ENCODE results near the gene CAMTA1.

CAMTA1 gene

GRCh38 chr1:6761196-6761737 is 24.0 kb upstream of the CAMTA1 start:
- no peak overlapping the region for H3K9ac ChIP-seq (ENCODE audit: low read depth, low read length)
- no peaks in the 10 kb centered on the region for H3K27me3 ChIP-seq (ENCODE audit: control insufficient read depth, insufficient read depth, low read length)
- no peaks in the 10 kb centered on the region for H3K36me3 ChIP-seq (ENCODE audit: control insufficient read depth, insufficient read depth, low read length)
- no peak overlapping the region for H3K4me3 ChIP-seq (ENCODE audit: low read depth, low read length)
- H3K4me1 ChIP-seq (ENCODE audit: control insufficient read depth, insufficient read depth, low read length), result no peaks in the 10 kb centered on the region
- no peaks in the 10 kb centered on the region for H3K9me3 ChIP-seq (ENCODE audit: control insufficient read depth, insufficient read depth, low read length)
- no peak overlapping the region for H3K27ac ChIP-seq (ENCODE audit: low read depth, low read length)

- no peak overlapping the region for H3K27ac ChIP-seq (ENCODE audit: low read depth, low read length)
- H3K4me3 ChIP-seq (ENCODE audit: low read depth, low read length), result no peak overlapping the region
- no peak overlapping the region for H3K9ac ChIP-seq (ENCODE audit: low read depth, low read length)
- no peaks in the 10 kb centered on the region for H3K9me3 ChIP-seq (ENCODE audit: control insufficient read depth, insufficient read depth, low read length)
- no peaks in the 10 kb centered on the region for H3K4me1 ChIP-seq (ENCODE audit: control insufficient read depth, insufficient read depth, low read length)
- H3K36me3 ChIP-seq (ENCODE audit: control insufficient read depth, insufficient read depth, low read length), result no peaks in the 10 kb centered on the region
- no peaks in the 10 kb centered on the region for H3K27me3 ChIP-seq (ENCODE audit: control insufficient read depth, insufficient read depth, low read length)
Observed at GRCh38 chr1:6762060-6762459, 23.2 kb upstream of the CAMTA1 start.

- Histone ChIP-seq H3K4me3 (ENCODE audit: low read depth, low read length) (no peak overlapping the region), H3K4me1 (ENCODE audit: control insufficient read depth, insufficient read depth, low read length) (peaks cover 22% of the 10 kb centered on the region), H3K27ac (ENCODE audit: low read depth, low read length) (no peak overlapping the region), H3K9me3 (ENCODE audit: control insufficient read depth, insufficient read depth, low read length) (no peaks in the 10 kb centered on the region), H3K27me3 (ENCODE audit: control insufficient read depth, insufficient read depth, low read length) (no peaks in the 10 kb centered on the region), H3K36me3 (ENCODE audit: control insufficient read depth, insufficient read depth, low read length) (no peaks in the 10 kb centered on the region), H3K9ac (ENCODE audit: low read depth, low read length) (no peak overlapping the region)
Observed at GRCh38 chr1:6770751-6771440, 14.4 kb upstream of the CAMTA1 start.

- H3K4me3 ChIP-seq (ENCODE audit: low read depth, low read length), result no peak overlapping the region
- H3K4me1 ChIP-seq (ENCODE audit: control insufficient read depth, insufficient read depth, low read length), result peaks cover 22% of the 10 kb centered on the region
- H3K9ac ChIP-seq (ENCODE audit: low read depth, low read length), result no peak overlapping the region
- H3K9me3 ChIP-seq (ENCODE audit: control insufficient read depth, insufficient read depth, low read length), result no peaks in the 10 kb centered on the region
- H3K27ac ChIP-seq (ENCODE audit: low read depth, low read length), result no peak overlapping the region
- H3K27me3 ChIP-seq (ENCODE audit: control insufficient read depth, insufficient read depth, low read length), result no peaks in the 10 kb centered on the region
- H3K36me3 ChIP-seq (ENCODE audit: control insufficient read depth, insufficient read depth, low read length), result no peaks in the 10 kb centered on the region
Observed at GRCh38 chr1:6771441-6771769, 13.8 kb upstream of the CAMTA1 start.

- Histone ChIP-seq H3K9me3 (ENCODE audit: control insufficient read depth, insufficient read depth, low read length) (no peaks in the 10 kb centered on the region), H3K27me3 (ENCODE audit: control insufficient read depth, insufficient read depth, low read length) (no peaks in the 10 kb centered on the region), H3K36me3 (ENCODE audit: control insufficient read depth, insufficient read depth, low read length) (no peaks in the 10 kb centered on the region), H3K27ac (ENCODE audit: low read depth, low read length) (no peak overlapping the region), H3K4me1 (ENCODE audit: control insufficient read depth, insufficient read depth, low read length) (peaks cover 22% of the 10 kb centered on the region), H3K4me3 (ENCODE audit: low read depth, low read length) (no peak overlapping the region), H3K9ac (ENCODE audit: low read depth, low read length) (no peak overlapping the region)
Observed at GRCh38 chr1:6774381-6774780, 10.9 kb upstream of the CAMTA1 start.

GRCh38 chr1:6775261-6776043 is 9.8 kb upstream of the CAMTA1 start:
- Histone ChIP-seq H3K4me3 (ENCODE audit: low read depth, low read length) (no peak overlapping the region), H3K27ac (ENCODE audit: low read depth, low read length) (no peak overlapping the region), H3K4me1 (ENCODE audit: control insufficient read depth, insufficient read depth, low read length) (peaks cover 21% of the 10 kb centered on the region), H3K9ac (ENCODE audit: low read depth, low read length) (no peak overlapping the region), H3K36me3 (ENCODE audit: control insufficient read depth, insufficient read depth, low read length) (no peaks in the 10 kb centered on the region), H3K9me3 (ENCODE audit: control insufficient read depth, insufficient read depth, low read length) (no peaks in the 10 kb centered on the region), H3K27me3 (ENCODE audit: control insufficient read depth, insufficient read depth, low read length) (no peaks in the 10 kb centered on the region)

GRCh38 chr1:6776389-6776788 is 8.9 kb upstream of the CAMTA1 start:
- Histone ChIP-seq H3K9ac (ENCODE audit: low read depth, low read length) (no peak overlapping the region), H3K4me1 (ENCODE audit: control insufficient read depth, insufficient read depth, low read length) (peaks cover 11% of the 10 kb centered on the region), H3K27ac (ENCODE audit: low read depth, low read length) (no peak overlapping the region), H3K27me3 (ENCODE audit: control insufficient read depth, insufficient read depth, low read length) (no peaks in the 10 kb centered on the region), H3K4me3 (ENCODE audit: low read depth, low read length) (no peak overlapping the region), H3K36me3 (ENCODE audit: control insufficient read depth, insufficient read depth, low read length) (no peaks in the 10 kb centered on the region), H3K9me3 (ENCODE audit: control insufficient read depth, insufficient read depth, low read length) (no peaks in the 10 kb centered on the region)

- Histone ChIP-seq H3K4me3 (ENCODE audit: low read depth, low read length) (no peak overlapping the region), H3K9ac (ENCODE audit: low read depth, low read length) (no peak overlapping the region), H3K27me3 (ENCODE audit: control insufficient read depth, insufficient read depth, low read length) (no peaks in the 10 kb centered on the region), H3K36me3 (ENCODE audit: control insufficient read depth, insufficient read depth, low read length) (no peaks in the 10 kb centered on the region), H3K4me1 (ENCODE audit: control insufficient read depth, insufficient read depth, low read length) (peaks cover 7% of the 10 kb centered on the region), H3K9me3 (ENCODE audit: control insufficient read depth, insufficient read depth, low read length) (no peaks in the 10 kb centered on the region), H3K27ac (ENCODE audit: low read depth, low read length) (no peak overlapping the region)
Observed at GRCh38 chr1:6776895-6777294, 8.4 kb upstream of the CAMTA1 start.

GRCh38 chr1:6777813-6778212 is 7.4 kb upstream of the CAMTA1 start:
- Histone ChIP-seq H3K27ac (ENCODE audit: low read depth, low read length) (no peak overlapping the region), H3K4me1 (ENCODE audit: control insufficient read depth, insufficient read depth, low read length) (no peaks in the 10 kb centered on the region), H3K4me3 (ENCODE audit: low read depth, low read length) (no peak overlapping the region), H3K9ac (ENCODE audit: low read depth, low read length) (no peak overlapping the region), H3K36me3 (ENCODE audit: control insufficient read depth, insufficient read depth, low read length) (no peaks in the 10 kb centered on the region), H3K9me3 (ENCODE audit: control insufficient read depth, insufficient read depth, low read length) (no peaks in the 10 kb centered on the region), H3K27me3 (ENCODE audit: control insufficient read depth, insufficient read depth, low read length) (no peaks in the 10 kb centered on the region)

GRCh38 chr1:6779089-6779805 is 6.0 kb upstream of the CAMTA1 start:
- no peaks in the 10 kb centered on the region for H3K27me3 ChIP-seq (ENCODE audit: control insufficient read depth, insufficient read depth, low read length)
- H3K27ac ChIP-seq (ENCODE audit: low read depth, low read length), result no peak overlapping the region
- no peak overlapping the region for H3K9ac ChIP-seq (ENCODE audit: low read depth, low read length)
- no peaks in the 10 kb centered on the region for H3K9me3 ChIP-seq (ENCODE audit: control insufficient read depth, insufficient read depth, low read length)
- H3K4me1 ChIP-seq (ENCODE audit: control insufficient read depth, insufficient read depth, low read length), result peaks cover 7% of the 10 kb centered on the region; the same call in 1 of the 2 replicates
- H3K36me3 ChIP-seq (ENCODE audit: control insufficient read depth, insufficient read depth, low read length), result no peaks in the 10 kb centered on the region
- H3K4me3 ChIP-seq (ENCODE audit: low read depth, low read length), result no peak overlapping the region

- no peaks in the 10 kb centered on the region for H3K9me3 ChIP-seq (ENCODE audit: control insufficient read depth, insufficient read depth, low read length)
- H3K9ac ChIP-seq (ENCODE audit: low read depth, low read length), result no peak overlapping the region
- no peak overlapping the region for H3K27ac ChIP-seq (ENCODE audit: low read depth, low read length)
- no peaks in the 10 kb centered on the region for H3K36me3 ChIP-seq (ENCODE audit: control insufficient read depth, insufficient read depth, low read length)
- H3K4me1 ChIP-seq (ENCODE audit: control insufficient read depth, insufficient read depth, low read length), result peaks cover 15% of the 10 kb centered on the region; the same call in 1 of the 2 replicates
- H3K4me3 ChIP-seq (ENCODE audit: low read depth, low read length), result no peak overlapping the region
- H3K27me3 ChIP-seq (ENCODE audit: control insufficient read depth, insufficient read depth, low read length), result no peaks in the 10 kb centered on the region
Observed at GRCh38 chr1:6782151-6782550, 3.1 kb upstream of the CAMTA1 start.

All from HUES48 (cell line).